ENCODE data around the gene EMCN.
"Not testable (repeated sequence)": the region's sequence is repeated elsewhere in the genome, so short reads cannot be mapped to it uniquely, and the experiment has no call there.

The EMCN gene

GRCh38 chr4:100369871-100370270, 148.0 kb downstream of the EMCN start:
- no peak for DNase-seq

- no peak for DNase-seq
Observed at GRCh38 chr4:100367451-100367850, 150.4 kb downstream of the EMCN start.

- DNase-seq, result no peak
Observed at GRCh38 chr4:100366213-100366612, 151.6 kb downstream of the EMCN start.

GRCh38 chr4:100362366-100362765, 155.5 kb downstream of the EMCN start:
- peak; percentile 21 for DNase-seq

GRCh38 chr4:100361336-100361735, 156.5 kb downstream of the EMCN start:
- DNase-seq, result no peak

- no peak for DNase-seq
Observed at GRCh38 chr4:100360211-100360610, 157.6 kb downstream of the EMCN start.

GRCh38 chr4:100359441-100359840, 158.4 kb downstream of the EMCN start:
- DNase-seq, result peak; percentile 10

GRCh38 chr4:100357542-100357941, 160.3 kb downstream of the EMCN start:
- no peak for DNase-seq

GRCh38 chr4:100356172-100356571, 161.7 kb downstream of the EMCN start:
- peak; percentile 34 for DNase-seq

GRCh38 chr4:100352352-100352751, 165.5 kb downstream of the EMCN start:
- DNase-seq, result not testable (repeated sequence)

GRCh38 chr4:100348473-100348872, 169.3 kb downstream of the EMCN start:
- peak; percentile 73 for DNase-seq

- no peak for DNase-seq
Observed at GRCh38 chr4:100347241-100347640, 170.6 kb downstream of the EMCN start.

- DNase-seq, result no peak
Observed at GRCh38 chr4:100345585-100345984, 172.2 kb downstream of the EMCN start.

Measured in fibroblast of upper back skin (primary cell).